SW 1271 (cell line): ENCODE results near the gene KIF16B.

Experiments used
- DNase-seq, 2 experiments: peaks; one replicate each; lab custom pipeline; 2025; lab: John Stamatoyannopoulos, UW

Gene KIF16B

GRCh38 chr20:16432466-16433292 lies 140.6 kb downstream of the KIF16B start:
- no peak for DNase-seq

- no peak for DNase-seq
These were observed 145.1 kb downstream of the KIF16B start for GRCh38 chr20:16428112-16428511.

- no peak for DNase-seq
These were observed 145.7 kb downstream of the KIF16B start for GRCh38 chr20:16427571-16427970.

GRCh38 chr20:16424780-16425179 lies 148.5 kb downstream of the KIF16B start:
- DNase-seq = no peak

GRCh38 chr20:16423311-16424212 lies 149.7 kb downstream of the KIF16B start:
- DNase-seq = no peak

GRCh38 chr20:16419138-16419715 lies 154.0 kb downstream of the KIF16B start:
- no peak for DNase-seq

GRCh38 chr20:16418616-16419015 lies 154.6 kb downstream of the KIF16B start:
- DNase-seq = no peak

GRCh38 chr20:16417001-16417400 lies 156.2 kb downstream of the KIF16B start:
- DNase-seq = no peak

- DNase-seq = no peak
These were observed 157.9 kb downstream of the KIF16B start for GRCh38 chr20:16415071-16416053.

- DNase-seq = no peak
These were observed 160.3 kb downstream of the KIF16B start for GRCh38 chr20:16412906-16413305.

- DNase-seq = no peak
These were observed 161.9 kb downstream of the KIF16B start for GRCh38 chr20:16411361-16411760.

- DNase-seq = no peak
These were observed 162.6 kb downstream of the KIF16B start for GRCh38 chr20:16410626-16411025.

GRCh38 chr20:16408981-16409380 lies 164.3 kb downstream of the KIF16B start:
- no peak for DNase-seq

- DNase-seq = no peak
These were observed 165.8 kb downstream of the KIF16B start for GRCh38 chr20:16407251-16408067.

- no peak for DNase-seq
These were observed 168.0 kb downstream of the KIF16B start for GRCh38 chr20:16405254-16405653.

- no peak for DNase-seq
These were observed 168.6 kb downstream of the KIF16B start for GRCh38 chr20:16404640-16405039.

- DNase-seq = no peak
These were observed 169.1 kb downstream of the KIF16B start for GRCh38 chr20:16404171-16404570.

- no peak for DNase-seq
These were observed 173.0 kb downstream of the KIF16B start for GRCh38 chr20:16400234-16400633.

- no peak for DNase-seq
These were observed 173.4 kb downstream of the KIF16B start for GRCh38 chr20:16399801-16400200.

GRCh38 chr20:16397086-16397485 lies 176.2 kb downstream of the KIF16B start:
- DNase-seq = no peak

- no peak for DNase-seq
These were observed 177.9 kb downstream of the KIF16B start for GRCh38 chr20:16395366-16395765.
